Measurements from ENCODE around the gene ANKRD1.
A peak's percentile ranks its signal among the peaks of the same experiment; 100 is the strongest.
"Not testable (repeated sequence)": the region's sequence is repeated elsewhere in the genome, so short reads cannot be mapped to it uniquely, and the experiment has no call there.

Gene ANKRD1

GRCh38 chr10:90912174-90912573 lies 8.7 kb downstream of the ANKRD1 start:
- DNase-seq: no peak

GRCh38 chr10:90911133-90912051 lies 9.5 kb downstream of the ANKRD1 start:
- peak; percentile 39 for DNase-seq

GRCh38 chr10:90906596-90906995 lies 14.3 kb downstream of the ANKRD1 start:
- no peak for DNase-seq

- no peak for DNase-seq
These were observed 15.0 kb downstream of the ANKRD1 start for GRCh38 chr10:90905925-90906324.

- DNase-seq: not testable (repeated sequence)
These were observed 24.0 kb downstream of the ANKRD1 start for GRCh38 chr10:90896916-90897315.

GRCh38 chr10:90893190-90893589 lies 27.7 kb downstream of the ANKRD1 start:
- no peak for DNase-seq

GRCh38 chr10:90890347-90890746 lies 30.5 kb downstream of the ANKRD1 start:
- DNase-seq: no peak

- DNase-seq: no peak
These were observed 31.3 kb downstream of the ANKRD1 start for GRCh38 chr10:90889636-90890035.

GRCh38 chr10:90888387-90888786 lies 32.5 kb downstream of the ANKRD1 start:
- no peak for DNase-seq

GRCh38 chr10:90887555-90887954 lies 33.3 kb downstream of the ANKRD1 start:
- no peak for DNase-seq

GRCh38 chr10:90885176-90885575 lies 35.7 kb downstream of the ANKRD1 start:
- DNase-seq: no peak

GRCh38 chr10:90884431-90884830 lies 36.5 kb downstream of the ANKRD1 start:
- DNase-seq: no peak

- DNase-seq: not testable (repeated sequence)
These were observed 40.7 kb downstream of the ANKRD1 start for GRCh38 chr10:90880059-90880719.

- DNase-seq: no peak
These were observed 41.8 kb downstream of the ANKRD1 start for GRCh38 chr10:90879062-90879461.

- DNase-seq: no peak
These were observed 48.3 kb downstream of the ANKRD1 start for GRCh38 chr10:90872648-90873020.

- peak; percentile 72 for DNase-seq
These were observed 48.9 kb downstream of the ANKRD1 start, which contains the start of gene RPP30 for GRCh38 chr10:90871766-90872647. RPP30 (plus strand) TSS chr10:90871974; CDS start chr10:90871987, 13 bp downstream.

GRCh38 chr10:90871279-90871765 lies 49.6 kb downstream of the ANKRD1 start:
- peak; percentile 19 for DNase-seq

GRCh38 chr10:90866050-90866598 lies 54.8 kb downstream of the ANKRD1 start:
- no peak for DNase-seq

GRCh38 chr10:90865401-90865800 lies 55.5 kb downstream of the ANKRD1 start:
- DNase-seq: no peak

GRCh38 chr10:90862908-90863514 lies 57.9 kb downstream of the ANKRD1 start:
- peak; percentile 14 for DNase-seq
